HG03139 (cell line): ENCODE measurements around the gene ZFYVE21.

Experiments used
- ATAC-seq: cut with Tn5 transposase; IDR thresholded peaks from one replicate; pipeline ENCODE4 v1.9.1; 2021; ENCODE audit not compliant: unreplicated experiment

The ZFYVE21 gene

DNA sequence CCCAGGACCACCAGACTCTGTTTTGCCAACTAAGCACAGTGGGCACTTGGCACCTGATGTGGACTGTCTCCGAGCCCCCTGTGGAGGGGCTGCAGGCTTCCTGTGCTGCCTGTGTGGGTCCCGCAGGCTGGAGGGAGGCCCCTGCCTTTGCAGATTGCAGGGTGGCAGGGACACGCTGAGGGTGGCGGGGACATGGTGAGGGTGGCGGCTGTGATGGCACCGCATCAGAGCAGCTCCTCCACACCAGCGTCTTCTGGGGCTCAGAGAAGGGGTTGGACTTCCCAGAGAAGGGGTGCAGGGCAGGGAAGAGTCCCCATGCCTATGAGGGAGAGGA, 8.1 kb downstream of the ZFYVE21 start:
- no peak for ATAC-seq

DNA sequence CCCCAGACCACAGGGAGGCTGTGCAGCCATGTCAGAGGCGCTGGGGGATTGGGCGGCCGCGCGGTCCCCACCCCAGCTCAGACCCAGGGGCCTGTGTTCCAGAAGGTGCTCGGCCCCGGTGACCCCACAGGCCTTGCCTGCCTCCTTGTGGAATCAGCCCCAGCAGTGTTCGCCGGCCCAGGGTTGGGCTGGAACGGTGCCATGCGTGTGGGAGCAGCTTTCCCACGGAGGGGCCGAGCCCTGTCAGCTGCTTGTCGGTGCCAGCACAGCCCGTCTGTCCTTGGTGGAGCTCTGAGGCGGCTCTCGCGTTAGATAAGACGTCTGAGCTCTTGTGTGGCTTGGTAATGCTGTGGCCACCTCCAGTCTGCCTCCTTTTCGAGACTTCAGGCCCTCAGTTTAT, 8.5 kb downstream of the ZFYVE21 start:
- no peak for ATAC-seq

DNA sequence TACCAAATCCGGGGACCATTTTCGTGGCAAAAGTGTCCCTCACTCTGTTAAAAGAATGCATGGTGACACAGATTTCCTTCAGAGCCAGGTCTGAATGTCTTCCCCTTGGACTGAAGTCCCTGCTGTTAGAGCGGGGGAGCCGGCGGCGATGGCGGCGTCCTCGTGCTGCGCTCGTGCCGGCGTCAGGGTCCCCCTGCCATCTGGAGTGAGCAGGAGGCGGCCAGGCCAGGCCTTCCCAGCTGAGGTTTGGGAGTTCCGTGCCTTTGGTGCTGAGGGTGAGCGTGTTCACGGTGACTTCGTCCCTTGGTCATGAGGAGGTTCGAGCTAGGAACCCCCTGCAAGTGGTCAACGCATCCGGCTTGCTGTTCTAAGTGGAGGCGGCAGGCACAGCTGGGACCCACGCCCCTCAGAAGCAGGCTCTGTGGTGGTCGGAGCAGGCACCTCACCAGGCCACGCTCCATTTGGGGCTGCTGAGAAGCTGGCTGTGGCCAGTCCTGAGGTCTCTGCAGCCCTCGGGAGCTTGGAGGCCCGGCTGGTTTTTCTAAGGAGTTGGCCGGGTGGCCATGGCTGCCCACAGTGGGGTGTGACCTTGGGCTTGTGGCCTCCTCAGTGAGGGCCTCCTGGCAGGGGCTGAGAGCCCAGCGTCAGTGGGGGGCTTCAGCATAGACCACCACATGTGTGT, 9.5 kb downstream of the ZFYVE21 start:
- ATAC-seq = no peak

DNA sequence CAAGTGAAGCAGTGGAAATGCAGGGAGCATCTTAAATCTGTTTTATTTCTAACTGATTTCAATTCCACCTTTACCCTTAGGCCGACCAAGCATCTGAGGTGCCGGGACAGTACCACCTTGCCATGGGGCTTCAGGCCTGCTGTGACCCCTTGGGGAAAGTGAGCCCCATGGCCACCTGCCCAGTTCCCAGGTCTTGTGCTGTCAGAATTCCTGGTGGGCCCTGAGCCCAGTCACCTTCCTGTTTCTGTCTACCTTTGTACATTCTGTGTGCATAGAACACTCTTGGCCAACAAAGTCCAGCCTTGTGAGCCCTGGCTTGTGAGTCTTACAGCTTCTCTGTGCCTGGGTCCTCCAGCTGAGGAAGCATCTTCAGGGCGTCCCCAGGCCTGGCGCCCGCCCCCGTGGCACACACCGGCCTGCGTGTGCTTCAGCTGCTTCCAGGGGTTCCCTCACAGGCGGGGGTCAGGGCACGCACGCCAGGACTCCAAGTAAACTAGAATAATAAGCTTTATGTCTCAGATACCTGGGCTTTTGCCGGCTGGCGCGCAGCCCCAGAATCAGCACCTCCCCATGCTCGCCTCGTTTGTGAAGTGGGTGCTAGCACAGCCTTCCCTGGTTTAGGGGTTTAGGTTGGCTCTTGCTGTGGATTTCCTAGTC, 10.3 kb downstream of the ZFYVE21 start:
- no peak for ATAC-seq

DNA sequence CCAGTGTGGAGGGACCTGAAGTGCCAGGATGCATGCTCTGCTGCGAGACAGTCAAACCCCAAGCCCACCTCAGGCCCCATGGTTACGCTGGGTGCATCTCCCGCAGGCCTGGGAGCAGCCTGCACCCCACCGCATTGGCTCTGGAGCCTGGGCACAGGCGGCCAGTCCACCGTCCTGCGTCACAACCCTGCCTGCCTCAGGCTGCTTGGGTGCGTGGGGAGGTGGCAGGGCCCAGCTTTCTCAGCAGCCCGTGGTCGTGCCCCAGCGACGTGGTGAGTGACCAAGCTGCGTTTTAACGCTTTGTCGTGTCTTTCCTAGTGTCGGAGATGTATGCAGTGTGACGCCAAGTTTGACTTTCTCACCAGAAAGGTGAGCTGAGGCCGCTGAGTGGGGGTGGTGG, 10.9 kb downstream of the ZFYVE21 start:
- no peak for ATAC-seq

DNA sequence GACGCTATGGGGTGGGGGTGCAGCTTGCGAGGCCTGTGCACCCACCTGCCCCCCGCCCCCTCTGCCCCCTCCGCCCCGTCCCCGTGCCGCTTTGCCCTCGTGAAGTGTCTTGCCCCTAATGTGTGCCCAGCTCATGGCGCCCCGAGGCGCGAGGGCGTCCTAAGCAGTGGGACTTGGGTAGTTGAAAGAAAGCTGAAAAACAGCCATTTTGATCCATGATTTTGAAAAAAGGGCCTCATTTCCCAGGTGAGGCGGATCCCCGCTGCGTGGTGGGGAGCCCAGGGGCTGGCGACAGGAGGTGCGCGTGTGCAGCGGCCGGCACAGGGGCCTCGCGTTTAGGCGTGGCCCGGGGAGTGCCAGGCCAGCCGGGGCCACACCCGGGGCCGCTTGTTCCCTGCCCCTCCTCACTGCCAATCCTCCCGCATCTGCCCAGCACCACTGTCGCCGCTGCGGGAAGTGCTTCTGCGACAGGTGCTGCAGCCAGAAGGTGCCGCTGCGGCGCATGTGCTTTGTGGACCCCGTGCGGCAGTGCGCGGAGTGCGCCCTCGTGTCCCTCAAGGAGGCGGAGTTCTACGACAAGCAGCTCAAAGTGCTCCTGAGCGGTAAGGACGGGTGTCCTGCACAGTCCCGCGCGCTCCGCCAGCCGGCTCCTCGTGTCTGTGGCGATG, 11.8 kb downstream of the ZFYVE21 start:
- ATAC-seq = no peak

DNA sequence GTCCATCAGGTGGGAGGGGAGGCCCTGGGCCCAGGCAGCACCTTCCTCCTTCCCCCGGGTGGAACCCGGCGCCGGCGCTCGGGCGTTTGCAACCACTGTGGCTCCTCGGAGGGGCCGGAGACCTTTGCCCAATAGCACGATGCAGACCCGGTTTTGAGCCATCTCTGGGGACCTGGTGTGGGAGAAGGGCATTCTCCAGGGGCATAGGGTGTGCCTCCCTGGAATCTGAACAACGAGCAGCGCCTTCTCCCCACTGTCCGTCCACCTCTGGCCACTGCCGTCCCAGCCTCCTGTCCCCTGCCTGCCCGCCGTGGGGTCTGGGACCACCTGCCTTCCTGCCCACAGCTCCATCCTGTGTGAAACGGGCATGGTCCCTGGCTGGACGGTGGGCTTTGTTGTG, 12.5 kb downstream of the ZFYVE21 start:
- ATAC-seq = no peak

DNA sequence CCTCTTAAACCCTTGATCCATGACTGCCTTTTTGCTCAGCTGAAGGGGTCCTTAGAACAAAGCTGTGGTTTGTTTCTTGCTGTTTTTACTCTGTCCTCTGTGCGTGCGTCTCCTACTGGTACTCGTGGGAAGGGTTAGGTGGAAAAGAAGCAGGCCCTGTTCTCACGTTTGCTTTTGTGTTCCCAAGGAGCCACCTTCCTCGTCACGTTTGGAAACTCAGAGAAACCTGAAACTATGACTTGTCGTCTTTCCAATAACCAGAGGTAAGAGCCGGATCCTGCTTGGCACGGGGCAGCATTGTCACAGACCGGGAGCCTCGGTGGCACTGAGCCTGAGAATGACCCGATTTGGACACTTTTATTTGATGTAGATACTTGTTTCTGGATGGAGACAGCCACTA, 13.1 kb downstream of the ZFYVE21 start:
- ATAC-seq = no peak

DNA sequence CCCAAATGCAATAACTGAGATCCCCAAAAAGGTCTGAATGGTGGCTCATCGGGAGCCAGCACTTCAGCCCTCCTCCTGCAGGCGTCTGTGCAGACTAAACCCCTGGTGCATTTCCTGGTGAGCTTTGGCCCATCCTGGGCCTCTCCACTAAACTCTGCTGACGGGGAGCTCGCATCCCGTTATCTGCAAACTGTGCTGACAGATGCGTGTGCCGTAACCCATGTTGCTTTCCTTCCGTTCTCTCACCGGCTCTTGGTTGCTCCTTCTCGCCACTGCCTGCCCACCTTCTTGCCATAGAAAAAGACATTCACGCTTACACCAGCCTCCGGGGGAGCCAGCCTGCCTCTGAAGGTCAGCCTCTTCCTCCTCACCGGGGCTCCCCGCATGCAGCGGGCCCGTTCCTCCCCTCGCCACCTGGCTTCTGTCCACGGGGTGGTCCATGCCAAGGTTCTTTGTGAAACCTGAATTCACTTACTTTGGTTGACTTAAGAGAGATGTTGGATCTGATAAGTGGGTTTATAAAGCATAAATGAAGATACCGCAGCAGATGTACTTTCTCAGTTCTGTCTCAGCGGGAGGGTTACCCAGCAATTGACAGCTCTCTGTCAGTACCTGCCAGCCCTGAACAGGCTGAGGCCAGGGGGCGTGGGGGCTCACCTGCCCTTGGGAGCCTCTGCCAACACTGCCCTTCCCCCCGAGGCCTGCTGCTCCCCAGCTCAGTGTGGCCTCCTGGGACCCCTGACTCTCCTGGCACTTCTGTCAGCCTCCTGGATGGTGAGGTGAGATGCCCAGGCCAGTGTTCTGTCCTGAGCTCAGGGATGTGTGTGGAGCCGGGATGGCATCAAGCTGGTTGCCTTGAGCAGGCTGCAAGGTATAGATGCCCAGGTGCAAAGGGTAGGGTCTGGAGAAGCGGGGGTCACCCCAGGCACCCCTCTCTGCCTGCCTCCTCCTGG, 14.2 kb downstream of the ZFYVE21 start:
- no peak for ATAC-seq

DNA sequence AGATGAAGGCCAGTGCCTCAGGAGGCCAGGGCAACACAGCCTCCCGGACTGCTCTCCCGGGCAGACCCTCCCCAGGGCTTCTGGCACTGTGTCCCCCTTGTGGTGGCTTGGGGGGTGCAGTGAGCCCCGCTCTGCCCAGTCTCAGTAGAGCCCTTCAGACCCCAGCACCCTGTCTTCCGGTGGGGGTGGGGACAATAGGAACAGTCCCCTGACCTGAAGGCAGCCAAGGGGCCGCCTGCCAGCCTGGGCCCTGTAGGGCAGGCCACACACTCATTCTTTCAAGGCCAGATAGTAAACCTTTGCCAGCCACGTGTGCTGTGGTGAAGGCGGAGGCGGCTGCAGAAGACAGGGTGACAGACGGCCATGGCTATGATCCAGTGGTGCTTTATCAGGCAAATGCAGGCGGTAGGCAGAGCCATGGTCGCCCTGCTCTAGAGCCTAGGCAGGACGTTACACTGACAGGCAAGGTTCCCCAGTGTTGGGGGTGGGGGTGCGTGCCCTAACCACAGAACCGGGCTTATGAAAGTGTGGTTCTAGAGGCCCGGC, 15.0 kb downstream of the ZFYVE21 start:
- ATAC-seq = no peak

DNA sequence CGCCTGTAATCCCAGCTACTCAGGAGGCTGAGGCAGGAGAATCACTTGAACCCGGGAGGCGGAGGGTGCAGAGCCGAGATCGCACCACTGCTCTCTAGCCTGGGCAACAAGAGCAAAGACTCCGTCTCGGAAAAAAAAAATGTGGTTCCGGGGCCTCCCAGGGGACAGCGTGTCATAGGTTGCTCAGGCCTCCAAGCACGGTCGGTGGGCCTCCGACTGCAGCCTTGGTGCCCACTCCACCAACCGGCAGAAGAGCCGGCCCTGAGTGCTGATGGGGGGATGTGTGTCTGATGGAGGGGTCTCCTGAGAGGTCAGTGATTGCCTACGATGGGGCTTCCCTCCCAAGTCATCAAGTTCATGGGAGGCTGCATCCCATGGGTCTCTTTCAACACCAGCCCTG, 15.9 kb downstream of the ZFYVE21 start:
- no peak for ATAC-seq

DNA sequence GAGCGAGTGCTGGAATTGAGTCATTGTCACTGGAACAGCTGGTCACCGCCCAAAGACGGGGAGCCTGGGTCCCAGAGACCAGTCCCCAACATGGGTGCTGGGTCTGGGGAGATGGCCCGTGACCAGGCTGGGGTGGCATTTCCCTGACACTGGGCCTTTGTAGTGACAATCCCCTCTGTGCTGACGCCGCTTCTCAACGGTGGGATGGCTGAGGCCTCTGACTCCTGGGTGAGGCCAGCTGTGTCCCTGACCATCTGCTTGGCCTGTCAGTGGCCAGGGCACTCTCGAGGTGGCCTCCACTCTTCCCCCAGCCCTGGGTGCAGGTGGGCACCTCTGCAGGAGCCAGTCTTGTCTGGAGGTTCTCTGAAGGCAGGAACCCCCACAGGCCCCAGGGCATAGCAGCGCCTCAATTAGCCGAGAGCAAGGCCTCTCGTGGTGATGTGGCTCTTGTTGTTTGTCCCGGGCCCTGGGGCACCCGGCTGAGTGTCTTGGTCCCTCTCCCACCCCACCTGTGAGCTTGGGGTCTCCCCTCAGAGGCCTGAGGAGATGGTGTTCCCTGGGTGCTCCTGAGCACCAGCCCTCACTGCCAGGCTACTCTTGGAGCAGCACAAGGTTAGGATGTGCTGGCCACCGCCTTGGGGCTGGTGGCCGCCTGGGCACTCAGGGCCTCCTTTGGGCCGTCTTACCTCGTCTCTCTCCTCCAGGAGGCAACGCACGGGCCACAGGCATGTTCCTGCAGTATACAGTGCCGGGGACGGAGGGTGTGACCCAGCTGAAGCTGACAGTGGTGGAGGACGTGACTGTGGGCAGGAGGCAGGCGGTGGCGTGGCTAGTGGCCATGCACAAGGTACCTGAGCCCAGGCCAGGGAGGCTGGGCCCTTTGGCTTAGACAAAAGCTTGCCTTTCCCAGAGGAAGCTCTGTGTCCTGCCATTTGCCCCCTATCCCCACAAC, 16.6 kb downstream of the ZFYVE21 start:
- ATAC-seq = no peak

DNA sequence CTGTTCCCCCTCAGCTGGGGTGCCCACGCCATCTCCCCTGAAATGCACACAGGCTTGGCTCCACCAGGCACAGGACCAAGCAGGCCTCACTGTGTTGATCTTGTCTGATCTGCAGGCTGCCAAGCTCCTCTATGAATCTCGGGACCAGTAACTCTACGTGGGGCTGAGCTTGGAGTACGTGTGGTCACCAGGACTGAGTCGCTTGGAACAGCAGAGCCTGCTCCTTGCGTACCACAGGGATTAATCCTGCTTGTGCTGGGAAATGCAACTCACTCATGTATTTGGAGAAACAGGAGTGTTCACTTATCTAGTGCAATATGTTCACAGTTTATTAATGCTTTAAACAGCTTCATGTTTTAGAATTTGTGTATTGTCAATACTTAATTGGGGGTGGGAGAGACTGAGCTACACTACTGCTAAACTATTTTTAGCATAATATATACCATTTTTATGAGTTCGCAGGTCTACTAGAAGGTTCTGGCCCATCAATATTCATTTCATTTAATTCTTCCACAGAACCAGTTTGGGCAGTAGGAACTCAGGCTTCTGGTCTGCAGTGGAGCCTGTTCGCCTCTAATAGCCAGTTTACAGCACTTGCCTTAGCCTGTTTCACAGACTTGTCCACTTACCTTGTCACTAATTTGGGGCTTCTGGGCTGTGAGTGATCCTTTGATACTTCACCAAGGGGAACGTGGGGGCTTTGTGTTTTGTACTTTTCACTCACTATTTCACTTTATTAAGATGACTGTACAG, 17.4 kb downstream of the ZFYVE21 start:
- no peak for ATAC-seq

DNA sequence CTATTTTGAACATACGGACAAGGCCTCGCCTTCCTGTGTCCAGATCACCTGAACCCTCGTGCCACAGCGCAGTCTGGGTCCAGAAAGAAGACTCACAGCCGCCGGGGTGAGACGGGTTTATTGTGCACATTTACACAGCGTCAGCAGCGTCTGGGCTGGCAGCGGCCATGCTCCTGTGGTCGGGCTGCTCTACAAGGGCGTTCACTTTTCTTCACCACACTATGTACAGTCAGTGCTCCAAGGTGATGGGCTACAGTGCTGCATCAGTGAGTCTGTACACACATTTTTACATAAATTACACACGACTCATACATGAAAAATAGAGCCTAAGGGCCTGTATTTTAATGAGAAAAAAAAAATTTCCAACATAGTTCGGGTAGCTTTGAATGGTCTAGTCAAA, 18.0 kb downstream of the ZFYVE21 start:
- no peak for ATAC-seq

DNA sequence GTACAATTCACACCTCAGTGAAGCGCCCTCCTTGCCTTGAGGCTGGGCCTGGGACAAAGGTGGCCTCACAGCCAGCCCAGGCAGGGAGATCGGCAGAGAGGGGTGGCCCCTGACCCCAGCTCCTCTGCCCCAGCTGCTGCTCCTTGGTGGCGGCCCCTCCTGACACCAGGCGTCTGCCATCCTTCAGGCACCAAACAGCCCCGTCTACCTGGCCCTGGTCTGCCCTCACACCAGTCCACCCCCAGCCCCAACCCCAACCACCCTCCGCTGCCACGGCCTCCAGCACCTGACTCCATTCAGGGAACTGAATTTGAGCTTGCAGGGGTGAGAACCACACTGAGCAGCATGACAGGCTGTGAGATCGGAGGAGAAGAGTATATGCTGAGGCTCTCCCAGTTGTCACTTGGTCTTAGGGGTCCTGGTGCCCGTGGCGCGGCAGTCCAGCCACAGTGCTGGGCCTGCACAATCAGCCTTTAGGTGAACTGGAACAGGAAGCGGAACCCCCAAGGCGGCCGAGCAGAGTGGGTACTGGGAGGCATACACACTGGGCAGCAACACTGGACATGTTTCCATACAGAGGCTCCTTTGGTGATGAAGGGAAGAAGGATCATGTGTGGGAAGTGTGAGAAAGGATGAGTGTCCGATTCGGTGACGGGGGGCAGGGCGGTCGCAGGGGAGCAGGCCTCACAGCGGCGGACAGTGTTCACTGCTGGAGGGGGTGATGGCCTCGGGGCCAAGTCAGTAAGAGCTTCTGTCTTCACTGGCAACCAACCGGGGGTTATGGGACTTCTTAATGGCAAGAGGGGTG, 18.7 kb downstream of the ZFYVE21 start:
- no peak for ATAC-seq

DNA sequence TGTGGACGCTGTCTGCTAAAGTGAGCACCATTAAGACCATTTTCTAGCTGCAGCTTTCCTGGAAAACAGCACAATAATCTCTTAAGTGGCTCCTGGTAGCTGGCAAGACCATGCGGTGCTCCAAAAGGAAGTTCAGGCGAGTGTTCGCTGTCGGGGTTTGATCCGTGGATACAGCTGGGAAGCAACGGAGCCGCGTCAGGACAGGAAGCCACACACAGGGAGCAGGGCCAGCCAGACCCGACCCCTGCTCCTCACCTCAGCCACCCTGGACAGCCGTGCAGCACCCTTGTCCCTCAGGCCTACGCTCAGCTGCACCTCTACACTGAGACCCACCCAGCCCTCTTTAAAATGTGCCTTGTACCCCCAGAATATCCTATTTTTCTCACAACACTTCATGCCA, 19.4 kb downstream of the ZFYVE21 start:
- no peak for ATAC-seq

DNA sequence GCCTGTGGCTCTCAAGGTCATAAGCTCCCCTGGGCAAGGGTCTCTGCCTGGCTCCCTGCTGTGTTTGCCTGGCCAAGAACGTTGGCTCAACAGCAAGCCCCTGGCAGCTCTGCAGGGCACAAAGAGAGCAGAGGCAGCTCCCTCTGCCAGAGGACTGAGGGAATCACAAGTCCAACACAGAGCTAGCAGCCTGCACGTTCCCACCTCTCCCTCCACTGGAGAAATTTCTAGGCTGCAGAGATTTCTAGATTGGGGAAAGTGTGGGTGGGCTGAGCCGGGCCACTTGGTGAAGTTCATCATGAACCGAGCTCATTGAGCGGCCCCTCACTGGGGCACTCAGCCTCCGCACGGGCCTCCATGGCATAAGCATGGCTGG, 19.8 kb downstream of the ZFYVE21 start:
- no peak for ATAC-seq

DNA sequence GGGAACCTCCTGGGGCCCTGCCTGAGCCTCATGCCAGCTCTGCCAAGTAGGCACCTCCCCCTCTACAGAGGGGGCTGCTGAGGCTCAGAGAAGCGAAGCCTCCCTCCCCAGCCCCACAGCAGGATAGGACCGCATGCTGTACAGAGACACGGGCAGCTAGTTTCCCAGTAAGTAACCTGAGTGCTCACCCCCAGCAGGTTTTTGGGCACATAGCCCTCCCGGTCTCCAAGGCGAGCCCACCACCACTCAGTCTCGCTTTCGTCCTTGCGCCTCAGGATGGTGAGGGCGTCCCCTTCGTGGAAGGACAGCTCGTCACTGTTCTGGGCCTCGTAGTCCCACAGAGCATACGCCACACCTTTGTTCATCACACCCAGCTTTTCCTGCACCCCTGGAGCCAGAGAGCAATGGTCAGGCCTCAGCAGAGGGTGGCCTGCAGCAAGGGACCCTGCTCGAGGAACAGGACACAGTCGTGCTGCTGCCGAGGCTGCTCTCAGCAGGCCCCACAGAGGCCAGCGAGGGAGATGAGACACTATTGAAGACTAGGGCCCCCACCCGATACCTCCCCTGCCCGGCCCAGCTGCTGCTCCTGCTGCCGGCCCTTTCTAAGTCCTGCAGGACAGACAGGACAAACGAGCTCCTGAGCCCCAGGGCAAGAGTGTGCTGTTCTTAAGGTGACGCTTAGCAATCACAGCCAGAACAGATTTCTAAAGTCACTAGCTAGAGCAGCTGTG, 20.4 kb downstream of the ZFYVE21 start:
- ATAC-seq = no peak
